ENCODE data around the gene MICAL3. TPM values are rescaled to one million over a fixed set of nuclear protein-coding genes. Genes with fewer than 3 reads are reported as not detected.

Gene MICAL3
- total and polyA plus RNA-seq, 2 of the 8 experiments (the other 6 are each of a cell fraction or from before 2014, with no cell fraction given) = 8.3 to 41.8 TPM

- TF ChIP-seq CHD7 (IDR thresholded peaks at IDR 0.05; ENCODE audit: insufficient replicate concordance, low read length) (no peak), TCF12 (IDR thresholded peaks at IDR 0.05; ENCODE audit: low read depth, low read length) (no peak), GABPA (IDR thresholded peaks at IDR 0.05; ENCODE audit: borderline replicate concordance, insufficient read depth, low read length) (no peak), NANOG (IDR thresholded peaks at IDR 0.05; ENCODE audit: insufficient read depth, low read depth, low read length, poor library complexity, severe bottlenecking) (no peak), GTF2F1 (IDR thresholded peaks at IDR 0.05; ENCODE audit: borderline replicate concordance, low read depth, low read length) (no peak)
These were observed 285.0 kb downstream of the MICAL3 start (continued) for GRCh38 chr22:17739196-17739975.
